ENCODE results near the gene C22orf15. TPM values are rescaled to one million over a fixed set of nuclear protein-coding genes. Genes with fewer than 3 reads are reported as not detected.

Gene C22orf15
- total and polyA plus RNA-seq, 9 of the 15 experiments (the other 6 are each of a cell fraction or from before 2014, with no cell fraction given) = 0.07 TPM; not detected in 8

DNA sequence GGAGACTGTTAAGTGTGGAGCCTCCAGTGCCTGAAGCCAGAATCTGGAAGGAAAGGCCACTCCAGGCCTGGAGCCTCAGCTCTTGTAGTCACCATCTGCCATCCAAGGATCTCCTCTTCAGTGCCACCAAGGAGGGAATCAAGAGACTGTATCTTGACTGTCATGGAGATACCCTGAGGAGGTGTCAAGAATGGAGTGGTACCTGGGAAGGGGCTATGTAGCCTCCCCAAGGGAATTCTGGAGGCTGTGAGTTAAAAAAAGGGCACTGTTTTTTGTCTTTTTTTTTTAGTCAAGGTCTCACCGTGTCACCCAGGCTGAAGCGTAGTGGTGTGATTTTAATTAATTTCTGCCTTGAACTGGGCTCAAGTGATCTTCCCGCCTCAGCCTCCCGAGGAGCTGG, 3.2 kb upstream of the C22orf15 start:
- Histone ChIP-seq H3K9me1 (ENCODE audit: control insufficient read depth, insufficient read depth, low read length) (peaks cover 2% of the 10 kb centered on the region), H4K20me1 (replicated peaks; ENCODE audit: control insufficient read depth, insufficient read depth, low read length) (peaks cover 9% of the 10 kb centered on the region), H3K36me3 (ENCODE audit: control insufficient read depth, insufficient read depth, low read length) (peaks cover 9% of the 10 kb centered on the region; the same call in 1 of the 3 replicates), H3K27me3 (ENCODE audit: control insufficient read depth in 2 of 2, insufficient read depth in 2 of 2, low read length in 2 of 2) (no peaks in the 10 kb centered on the region), H3K4me1 (replicated peaks in 1 of 2; ENCODE audit: control insufficient read depth in 2 of 2, insufficient read depth in 2 of 2, low read length in 2 of 2) (peaks cover 13 to 19% of the 10 kb centered on the region in 2 experiments; a peak in 4 of 5 replicates), H2AFZ (ENCODE audit: low read depth, low read length) (no peak overlapping the region), H3K27ac (ENCODE audit: extremely low read depth, low read depth, low read length) (no peak overlapping the region), H3K9me3 (replicated peaks; ENCODE audit: control insufficient read depth, insufficient read depth, low read depth, low read length) (no peaks in the 10 kb centered on the region), H3K4me2 (ENCODE audit: insufficient read depth, low read length) (no peak overlapping the region), H3K79me2 (ENCODE audit: control insufficient read depth, insufficient read depth, low read length) (no peaks in the 10 kb centered on the region), H3K9ac (ENCODE audit: insufficient read depth in 1 of 2, low read depth in 2 of 2, low read length in 2 of 2) (no peak overlapping the region), H3K4me3 (no peak overlapping the region)
- 57% methylated on average over 4 of the region's 4 CpGs for WGBS (ENCODE audit: insufficient coverage, low coverage, missing lambda C conversion rate)
- intact Hi-C loops (cut with micrococcal nuclease) = no loop called here
- CTCF ChIA-PET (ENCODE audit: low intra/inter-chr PET ratio) = no interaction called here
- ATAC-seq (no peak), DNase-seq (ENCODE audit: extremely low read depth in 1 of 4, low spot score in 3 of 4) (no peak), FAIRE-seq (no peak)
- no TSS peak for BruUV-seq (replicated peaks)
- in situ Hi-C loops (cut with MboI) = no loop called here
- TF ChIP-seq LEF1 (IDR thresholded peaks at IDR 0.05) (no peak), MECOM (CRISPR knock-in tag; IDR thresholded peaks at IDR 0.05) (no peak), FOXK2 (conservative IDR thresholded peaks at IDR 0.05 in 1 of 2, IDR thresholded peaks at IDR 0.05 in 1 of 2; ENCODE audit: low read depth in 2 of 2) (no peak), MAZ (CRISPR knock-in tag; conservative IDR thresholded peaks at IDR 0.05 in 1 of 2, IDR thresholded peaks at IDR 0.05 in 1 of 2) (no peak), GTF2E2 (tag; IDR thresholded peaks at IDR 0.05) (no peak)
- TF ChIP-seq, protein P1, sequence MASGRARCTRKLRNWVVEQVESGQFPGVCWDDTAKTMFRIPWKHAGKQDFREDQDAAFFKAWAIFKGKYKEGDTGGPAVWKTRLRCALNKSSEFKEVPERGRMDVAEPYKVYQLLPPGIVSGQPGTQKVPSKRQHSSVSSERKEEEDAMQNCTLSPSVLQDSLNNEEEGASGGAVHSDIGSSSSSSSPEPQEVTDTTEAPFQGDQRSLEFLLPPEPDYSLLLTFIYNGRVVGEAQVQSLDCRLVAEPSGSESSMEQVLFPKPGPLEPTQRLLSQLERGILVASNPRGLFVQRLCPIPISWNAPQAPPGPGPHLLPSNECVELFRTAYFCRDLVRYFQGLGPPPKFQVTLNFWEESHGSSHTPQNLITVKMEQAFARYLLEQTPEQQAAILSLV (tag; IDR thresholded peaks at IDR 0.05) = no peak
- TF ChIP-seq, protein P2, sequence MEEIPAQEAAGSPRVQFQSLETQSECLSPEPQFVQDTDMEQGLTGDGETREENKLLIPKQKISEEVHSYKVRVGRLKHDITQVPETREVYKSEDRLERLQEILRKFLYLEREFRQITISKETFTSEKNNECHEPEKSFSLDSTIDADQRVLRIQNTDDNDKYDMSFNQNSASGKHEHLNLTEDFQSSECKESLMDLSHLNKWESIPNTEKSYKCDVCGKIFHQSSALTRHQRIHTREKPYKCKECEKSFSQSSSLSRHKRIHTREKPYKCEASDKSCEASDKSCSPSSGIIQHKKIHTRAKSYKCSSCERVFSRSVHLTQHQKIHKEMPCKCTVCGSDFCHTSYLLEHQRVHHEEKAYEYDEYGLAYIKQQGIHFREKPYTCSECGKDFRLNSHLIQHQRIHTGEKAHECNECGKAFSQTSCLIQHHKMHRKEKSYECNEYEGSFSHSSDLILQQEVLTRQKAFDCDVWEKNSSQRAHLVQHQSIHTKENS (CRISPR knock-in tag; IDR thresholded peaks at IDR 0.05) = no peak
- TF ChIP-seq, protein P3, sequence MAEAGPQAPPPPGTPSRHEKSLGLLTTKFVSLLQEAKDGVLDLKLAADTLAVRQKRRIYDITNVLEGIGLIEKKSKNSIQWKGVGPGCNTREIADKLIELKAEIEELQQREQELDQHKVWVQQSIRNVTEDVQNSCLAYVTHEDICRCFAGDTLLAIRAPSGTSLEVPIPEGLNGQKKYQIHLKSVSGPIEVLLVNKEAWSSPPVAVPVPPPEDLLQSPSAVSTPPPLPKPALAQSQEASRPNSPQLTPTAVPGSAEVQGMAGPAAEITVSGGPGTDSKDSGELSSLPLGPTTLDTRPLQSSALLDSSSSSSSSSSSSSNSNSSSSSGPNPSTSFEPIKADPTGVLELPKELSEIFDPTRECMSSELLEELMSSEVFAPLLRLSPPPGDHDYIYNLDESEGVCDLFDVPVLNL (CRISPR knock-in tag; IDR thresholded peaks at IDR 0.05; ENCODE audit: low read depth) = no peak
- POLR2A ChIA-PET = interaction anchor here (0.7 to 1.3 kb wide), 3 partner anchors 9 to 611 kb away, joined by 3 to 4 read pairs (median 4); partner anchors contain the start of gene ZNF70
